Lung (tissue), 12 donors: Measurements from ENCODE around the gene GPC5. TPM values are rescaled to one million over a fixed set of nuclear protein-coding genes. Genes with fewer than 3 reads are reported as not detected.

Experiments used
- ATAC-seq: fragments of 200-7000 bp; cut with Tn5 transposase; one replicate; pipeline ENCODE4 v1.9.1; 2020; ENCODE audit warnings: moderate number of reproducible peaks; ENCODE audit not compliant: insufficient read depth, low FRiP score
- DNase-seq, 3 donors: peaks; one replicate each; pipeline ENCODE4 v3.0.0-alpha.2; 2013 to 2017
- H3K27ac ChIP-seq, 2 donors: one replicate each; pipeline ENCODE4 v1.5.1; 2013; ENCODE audit warnings: mild to moderate bottlenecking in 2 of 2, moderate library complexity in 2 of 2, control low read depth in 1 of 2, inconsistent platforms in 1 of 2, low read depth in 1 of 2, low read length in 1 of 2
- H3K27me3 ChIP-seq, 3 donors: one replicate each; pipeline ENCODE4 v1.5.1; 2013; ENCODE audit warnings: low read length in 2 of 3; ENCODE audit not compliant: control insufficient read depth in 3 of 3, insufficient read depth in 3 of 3
- H3K36me3 ChIP-seq, 4 donors: one replicate each; pipeline ENCODE4 v1.5.1; 2013; ENCODE audit warnings: low read length in 4 of 4, mild to moderate bottlenecking in 1 of 4, moderate library complexity in 1 of 4; ENCODE audit not compliant: control insufficient read depth in 4 of 4, insufficient read depth in 4 of 4
- H3K4me1 ChIP-seq, 5 donors: one replicate each; pipeline ENCODE4 v1.5.1; 2013; ENCODE audit warnings: low read length in 5 of 5, mild to moderate bottlenecking in 2 of 5, moderate library complexity in 1 of 5; ENCODE audit not compliant: control insufficient read depth in 5 of 5, insufficient read depth in 5 of 5
- H3K4me3 ChIP-seq: one replicate; pipeline ENCODE4 v1.5.1; 2013; ENCODE audit warnings: mild to moderate bottlenecking, control low read depth, moderate library complexity
- H3K9ac ChIP-seq, 2 donors: one replicate each; pipeline ENCODE4 v1.5.1; 2013; ENCODE audit warnings: low read length in 2 of 2, control low read depth in 1 of 2; ENCODE audit not compliant: insufficient read depth in 1 of 2
- H3K9me3 ChIP-seq, 4 donors: one replicate each; pipeline ENCODE4 v1.5.1; 2013; ENCODE audit warnings: low read length in 3 of 4, mild to moderate bottlenecking in 1 of 4, moderate library complexity in 1 of 4; ENCODE audit not compliant: control insufficient read depth in 4 of 4, insufficient read depth in 3 of 4
- CTCF ChIP-seq: IDR thresholded peaks from 2 replicates; pipeline ENCODE4 v1.5.1; 2012; ENCODE audit warnings: mild to moderate bottlenecking; ENCODE audit errors: control extremely low read depth, extremely low read depth
- WGBS, 2 donors: extraction: QIAGEN DNeasy Blood & Tissue Kit; methylation state at CpG; one replicate each; pipeline ENCODE4 v1.1.7; 2013; 5-methylcytosine and 5-hydroxymethylcytosine counted together
- polyA plus RNA-seq, 2 donors: library from polyadenylated mRNA; stranded (reverse); fragments of 200-250 nt; gene quantifications; one replicate each; pipeline ENCODE4 v1.2.1, GENCODE V29; 2013
- total RNA-seq, 2 donors: library from RNA; depleted of rRNA in 1 of 2; stranded (reverse); fragments of >200 nt in 1 of 2; gene quantifications; one replicate each; pipeline ENCODE4 v1.2.1, GENCODE V29; 2014 to 2021
- donor health status: control.
- donor health status: control.
- donor health status: Bipolar disorder and iron deficiency.
- donor health status: healthy.
- donor health status: DM: yes; HTN: yes; CAD: no.

Gene GPC5
- total and polyA plus RNA-seq, 4 donors: 0.55 to 37.3 (median 4.4) TPM

- ATAC-seq: no peak
- Histone ChIP-seq H3K27ac (no peak overlapping the region), H3K9ac (no peak overlapping the region), H3K9me3 (no peaks in the 10 kb centered on the region), H3K4me3 (no peak overlapping the region), H3K27me3 (no peaks in the 10 kb centered on the region), H3K36me3 (no peaks in the 10 kb centered on the region), H3K4me1 (no peaks in the 10 kb centered on the region)
- 86 to 95% methylated on average over 2 of the region's 2 CpGs for WGBS, 2 donors
- no peak for TF ChIP-seq CTCF
- no peak for DNase-seq
These were observed 790.2 kb downstream of the GPC5 start for GRCh38 chr13:92188574-92188973.

- DNase-seq (peak; percentile 15 to 68 (median 68)), ATAC-seq (no peak)
- Histone ChIP-seq H3K4me1 (peaks cover 0 to 5% (median 0%) of the 10 kb centered on the region in 5 donors), H3K9ac (peak overlapping the region in 1 of 2 donors; percentile 70), H3K4me3 (no peak overlapping the region), H3K9me3 (no peaks in the 10 kb centered on the region), H3K27me3 (no peaks in the 10 kb centered on the region), H3K36me3 (no peaks in the 10 kb centered on the region), H3K27ac (no peak overlapping the region)
- no peak for TF ChIP-seq CTCF
- WGBS, 2 donors: 59 to 71% methylated on average over 11 of the region's 11 CpGs
These were observed 798.3 kb downstream of the GPC5 start for GRCh38 chr13:92196591-92197256.

DNA sequence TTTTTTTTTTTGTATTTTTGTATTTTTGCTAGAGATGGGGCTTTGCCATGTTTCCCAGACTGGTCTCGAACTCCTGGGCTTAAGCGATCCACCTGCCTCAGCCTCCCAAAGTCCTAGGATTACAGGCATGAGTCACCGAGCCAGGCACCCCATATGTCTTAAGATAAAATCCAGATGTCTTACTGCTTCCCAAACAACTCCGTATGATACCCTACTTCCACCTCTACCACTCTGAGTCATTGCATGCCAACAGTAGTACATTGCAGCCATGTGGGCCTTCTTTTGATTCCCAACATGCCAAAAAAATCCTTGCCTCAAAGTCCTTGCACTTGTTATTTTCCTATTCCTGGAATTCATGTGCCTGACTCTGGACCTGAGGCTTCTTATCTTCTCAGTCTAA lies 799.2 kb downstream of the GPC5 start:
- Histone ChIP-seq H3K36me3 (no peaks in the 10 kb centered on the region), H3K27me3 (no peaks in the 10 kb centered on the region), H3K27ac (no peak overlapping the region), H3K9me3 (no peaks in the 10 kb centered on the region), H3K4me1 (peaks cover 0 to 10% (median 0%) of the 10 kb centered on the region in 5 donors), H3K4me3 (no peak overlapping the region), H3K9ac (no peak overlapping the region)
- DNase-seq: no peak
- no peak for ATAC-seq
- WGBS, 2 donors: 89 to 91% methylated on average over 4 of the region's 4 CpGs
- no peak for TF ChIP-seq CTCF

- 72 to 75% methylated on average over 4 of the region's 4 CpGs for WGBS, 2 donors
These were observed 820.2 kb downstream of the GPC5 start for GRCh38 chr13:92218615-92219014.

More at GRCh38 chr13:92218615-92219014, 820.2 kb downstream of the GPC5 start:
- H3K27me3 ChIP-seq: no peaks in the 10 kb centered on the region
- TF ChIP-seq CTCF: no peak
- ATAC-seq (no peak), DNase-seq (no peak)
- H3K4me1 ChIP-seq: peaks cover 0 to 11% (median 0%) of the 10 kb centered on the region in 5 donors
- no peaks in the 10 kb centered on the region for H3K9me3 ChIP-seq
- no peak overlapping the region for H3K4me3 ChIP-seq
- no peak overlapping the region for H3K27ac ChIP-seq
- H3K9ac ChIP-seq: no peak overlapping the region
- H3K36me3 ChIP-seq: no peaks in the 10 kb centered on the region
